Suprapubic skin (tissue), 4 donors: ENCODE data around the gene AKAP1. TPM values are rescaled to one million over a fixed set of nuclear protein-coding genes. Genes with fewer than 3 reads are reported as not detected.

Experiments used
- DNase-seq, 2 donors: peaks; one replicate each; pipeline ENCODE4 v3.0.0-alpha.2; 2019; ENCODE audit warnings: low spot score in 2 of 2
- H3K27ac ChIP-seq: fragments of 200-600 bp; sonication (generic); one replicate; pipeline ENCODE4 v1.5.1; 2019
- H3K27me3 ChIP-seq: fragments of 200-600 bp; sonication (generic); one replicate; pipeline ENCODE4 v1.5.1; 2019
- H3K36me3 ChIP-seq: fragments of 200-600 bp; sonication (generic); one replicate; pipeline ENCODE4 v1.5.1; 2019
- H3K4me1 ChIP-seq: fragments of 200-600 bp; sonication (generic); one replicate; pipeline ENCODE4 v1.5.1; 2019
- H3K4me3 ChIP-seq: fragments of 200-600 bp; sonication (generic); one replicate; pipeline ENCODE4 v1.5.1; 2019; ENCODE audit warnings: mild to moderate bottlenecking
- H3K9me3 ChIP-seq: fragments of 200-600 bp; sonication (generic); one replicate; pipeline ENCODE4 v1.5.1; 2019
- EP300 ChIP-seq: sonication (generic); formaldehyde crosslinking; IDR thresholded peaks from one replicate; pipeline ENCODE4 v1.6.1; 2017; ENCODE audit warnings: antibody characterized with exemption
- POLR2A ChIP-seq, 2 donors: fragments of 450-650 bp; IDR thresholded peaks; one replicate each; pipeline ENCODE4 v1.6.1; 2017; ENCODE audit warnings: antibody characterized with exemption in 2 of 2, mild to moderate bottlenecking in 2 of 2, moderate library complexity in 2 of 2
- POLR2AphosphoS5 ChIP-seq, 3 donors: sonication (generic); formaldehyde crosslinking; IDR thresholded peaks; one replicate each; pipeline ENCODE4 v1.6.1; 2017; ENCODE audit warnings: antibody characterized with exemption in 3 of 3
- WGBS: methylation state at CpG from one replicate; pipeline ENCODE4 v1.1.5; 2018; 5-methylcytosine and 5-hydroxymethylcytosine counted together
- total RNA-seq, 4 donors: library from RNA; depleted of rRNA; stranded (reverse); fragments of >200 nt; gene quantifications; one replicate each; pipeline ENCODE4 v1.1.0, GENCODE V29; 2016
- TF ChIP-seq, protein P1 (sequence below), 2 donors: fragments of 200-600 bp in 1 of 2; fragments of 450-650 bp in 1 of 2; sonication (generic) in 1 of 2; IDR thresholded peaks; one replicate each; pipeline ENCODE4 v1.5.1; 2016 to 2019; ENCODE audit warnings: antibody characterized with exemption in 2 of 2, mild to moderate bottlenecking in 1 of 2, moderate library complexity in 1 of 2

The AKAP1 gene
- total RNA-seq, 4 donors from 2014 or later, result 50.1 to 76.2 (median 56.4) TPM

DNA sequence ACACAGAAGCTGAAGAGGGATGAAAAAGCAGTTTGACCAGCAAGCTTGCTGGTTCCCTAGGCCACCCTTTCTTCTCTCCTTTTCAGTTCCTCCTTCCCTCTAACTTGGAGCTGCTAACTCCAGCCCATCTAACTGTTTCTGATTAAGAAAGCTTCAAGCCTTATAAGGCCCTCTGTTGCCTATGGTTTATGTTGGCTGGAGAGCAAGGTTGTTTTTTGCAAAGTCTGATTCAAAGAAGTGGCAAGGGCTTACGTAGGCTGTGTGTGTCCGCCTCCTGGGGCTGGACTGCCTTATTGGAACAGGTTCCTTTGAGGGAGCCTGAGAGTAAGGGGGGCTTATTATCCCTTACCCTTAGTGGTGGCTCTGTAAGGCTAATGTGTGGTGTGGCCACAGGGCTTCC, 7.1 kb downstream of the AKAP1 start:
- H3K9me3 ChIP-seq, result no peaks in the 10 kb centered on the region
- H3K36me3 ChIP-seq, result no peaks in the 10 kb centered on the region
- H3K4me3 ChIP-seq, result no peak overlapping the region
- 62% methylated on average over 2 of the region's 2 CpGs for WGBS
- H3K27me3 ChIP-seq, result no peaks in the 10 kb centered on the region
- peaks cover 25% of the 10 kb centered on the region for H3K4me1 ChIP-seq
- TF ChIP-seq POLR2A (IDR thresholded peaks at IDR 0.05) (no peak), EP300 (no peak), POLR2AphosphoS5 (IDR thresholded peaks at IDR 0.05) (no peak)
- TF ChIP-seq, protein P1, sequence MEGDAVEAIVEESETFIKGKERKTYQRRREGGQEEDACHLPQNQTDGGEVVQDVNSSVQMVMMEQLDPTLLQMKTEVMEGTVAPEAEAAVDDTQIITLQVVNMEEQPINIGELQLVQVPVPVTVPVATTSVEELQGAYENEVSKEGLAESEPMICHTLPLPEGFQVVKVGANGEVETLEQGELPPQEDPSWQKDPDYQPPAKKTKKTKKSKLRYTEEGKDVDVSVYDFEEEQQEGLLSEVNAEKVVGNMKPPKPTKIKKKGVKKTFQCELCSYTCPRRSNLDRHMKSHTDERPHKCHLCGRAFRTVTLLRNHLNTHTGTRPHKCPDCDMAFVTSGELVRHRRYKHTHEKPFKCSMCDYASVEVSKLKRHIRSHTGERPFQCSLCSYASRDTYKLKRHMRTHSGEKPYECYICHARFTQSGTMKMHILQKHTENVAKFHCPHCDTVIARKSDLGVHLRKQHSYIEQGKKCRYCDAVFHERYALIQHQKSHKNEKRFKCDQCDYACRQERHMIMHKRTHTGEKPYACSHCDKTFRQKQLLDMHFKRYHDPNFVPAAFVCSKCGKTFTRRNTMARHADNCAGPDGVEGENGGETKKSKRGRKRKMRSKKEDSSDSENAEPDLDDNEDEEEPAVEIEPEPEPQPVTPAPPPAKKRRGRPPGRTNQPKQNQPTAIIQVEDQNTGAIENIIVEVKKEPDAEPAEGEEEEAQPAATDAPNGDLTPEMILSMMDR (IDR thresholded peaks at IDR 0.05), result no peak
- DNase-seq, result no peak
- H3K27ac ChIP-seq, result peak overlapping the region; percentile 16

DNA sequence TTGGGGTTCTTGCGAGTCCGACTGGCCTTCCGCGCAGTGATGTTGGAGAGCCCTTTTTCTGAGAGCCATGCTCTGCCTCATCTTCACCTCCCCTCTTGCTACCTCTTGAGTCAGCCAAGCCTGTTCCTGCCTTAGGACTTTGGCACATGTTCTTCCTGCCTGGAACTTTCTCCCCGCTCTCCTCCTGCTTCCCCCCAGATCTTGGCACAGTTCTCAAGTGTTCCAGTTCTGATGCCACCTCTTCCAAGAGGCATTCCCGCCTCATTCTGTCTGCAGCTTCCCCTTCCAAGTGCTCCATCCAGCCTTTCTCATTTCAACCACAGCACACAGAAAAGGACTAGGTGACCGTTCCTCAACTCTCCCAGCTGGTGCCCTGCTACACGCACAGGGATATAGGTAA, 7.7 kb downstream of the AKAP1 start:
- WGBS, result 79% methylated on average over 8 of the region's 8 CpGs
- no peak for TF ChIP-seq EP300
- TF ChIP-seq POLR2A (IDR thresholded peaks at IDR 0.05), result no peak
- no peak for TF ChIP-seq POLR2AphosphoS5 (IDR thresholded peaks at IDR 0.05)
- TF ChIP-seq, protein P1 (IDR thresholded peaks at IDR 0.05), result no peak
- no peak overlapping the region for H3K4me3 ChIP-seq
- no peaks in the 10 kb centered on the region for H3K9me3 ChIP-seq
- H3K4me1 ChIP-seq, result peaks cover 29% of the 10 kb centered on the region
- no peak for DNase-seq
- no peaks in the 10 kb centered on the region for H3K36me3 ChIP-seq
- H3K27me3 ChIP-seq, result no peaks in the 10 kb centered on the region
- H3K27ac ChIP-seq, result peak overlapping the region; percentile 16

DNA sequence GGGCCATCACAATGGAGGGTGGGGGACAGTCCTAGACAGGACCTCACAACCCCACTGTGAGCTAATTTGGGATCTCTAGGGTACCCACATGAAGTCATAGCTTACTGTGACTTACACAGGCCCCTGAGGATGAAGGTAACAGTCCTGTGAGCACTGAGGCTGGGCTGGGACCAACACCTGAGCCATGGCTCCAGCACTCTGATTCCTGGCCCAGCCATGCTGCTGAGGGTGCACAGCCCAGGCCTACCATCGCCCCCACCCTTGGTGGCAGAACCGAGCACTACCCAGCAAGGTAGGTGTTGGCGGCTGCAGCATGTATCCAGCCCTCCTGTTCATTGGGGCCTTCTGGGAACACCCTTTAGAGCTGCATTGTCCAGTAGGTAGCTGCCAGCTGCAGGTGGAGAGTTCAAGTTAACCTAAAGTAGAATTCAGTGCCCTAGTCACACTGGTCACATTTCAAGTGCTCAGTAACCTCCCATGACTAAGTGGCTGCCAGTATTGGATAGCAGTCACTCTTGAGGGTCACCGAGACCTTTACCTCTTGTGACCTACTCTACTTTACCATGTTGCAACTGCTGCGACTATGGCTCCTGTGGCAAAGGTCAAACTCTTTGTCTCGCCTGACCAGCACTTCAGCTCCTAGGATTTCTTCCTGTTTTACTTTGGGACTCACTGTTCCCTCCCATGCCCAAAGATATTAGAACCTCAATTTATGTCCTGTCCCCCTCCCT, 11.6 kb downstream of the AKAP1 start:
- 98% methylated on average over 5 of the region's 6 CpGs for WGBS
- no peaks in the 10 kb centered on the region for H3K36me3 ChIP-seq
- no peaks in the 10 kb centered on the region for H3K27me3 ChIP-seq
- DNase-seq, result no peak
- H3K27ac ChIP-seq, result no peak overlapping the region
- H3K4me3 ChIP-seq, result no peak overlapping the region
- H3K9me3 ChIP-seq, result no peaks in the 10 kb centered on the region
- no peak for TF ChIP-seq EP300
- TF ChIP-seq, protein P1 (IDR thresholded peaks at IDR 0.05), result no peak
- no peak for TF ChIP-seq POLR2A (IDR thresholded peaks at IDR 0.05)
- TF ChIP-seq POLR2AphosphoS5 (IDR thresholded peaks at IDR 0.05), result no peak
- H3K4me1 ChIP-seq, result peaks cover 28% of the 10 kb centered on the region

DNA sequence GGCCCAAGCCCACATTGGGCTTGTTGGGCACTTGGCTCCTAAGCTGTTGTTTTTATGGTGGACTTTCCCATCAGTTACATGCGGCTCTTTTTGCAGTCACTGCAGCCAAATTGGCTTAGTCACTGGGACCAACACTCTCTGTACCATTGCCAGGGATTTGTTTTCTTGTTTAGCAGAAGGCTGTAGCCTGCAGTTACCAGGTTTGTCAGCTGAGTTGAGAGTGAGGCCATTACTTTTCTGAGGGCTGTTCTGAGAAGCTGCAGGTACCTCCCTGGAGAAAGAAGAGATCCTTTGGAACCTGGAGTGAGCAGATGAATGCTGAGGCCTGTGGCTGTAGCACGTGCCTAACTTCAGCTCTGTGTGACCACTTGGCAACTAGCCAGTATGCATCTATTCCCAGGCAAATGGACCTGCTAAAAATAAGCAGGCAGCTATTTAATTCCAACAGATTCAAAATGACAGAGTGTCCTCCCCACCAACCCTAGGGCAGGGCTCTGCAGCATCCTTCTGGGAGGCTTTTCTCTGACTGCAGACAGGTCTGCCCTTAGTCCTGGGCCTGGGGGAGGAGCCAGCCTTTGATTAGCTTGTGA, 12.9 kb downstream of the AKAP1 start:
- no peak overlapping the region for H3K4me3 ChIP-seq

DNA sequence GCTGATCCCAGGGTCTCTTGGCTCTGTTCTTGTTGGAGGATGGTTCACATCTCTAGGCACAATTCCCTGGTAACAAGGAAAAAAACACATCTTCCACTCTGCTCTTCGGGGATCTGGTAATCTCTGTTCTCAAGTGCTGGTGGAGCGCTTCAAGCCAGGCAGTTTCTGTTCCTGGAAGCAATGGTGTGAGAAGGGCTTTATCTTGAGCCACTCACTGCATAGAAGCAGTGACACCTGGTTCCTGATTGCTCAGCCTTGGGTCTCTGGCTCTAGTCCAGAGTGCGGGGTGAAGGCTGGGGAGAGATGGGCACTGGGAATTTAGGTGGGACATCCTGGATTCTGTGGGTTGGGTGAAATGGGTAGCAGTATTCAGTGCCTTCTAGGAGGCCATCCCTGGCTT, 14.1 kb downstream of the AKAP1 start:
- Histone ChIP-seq H3K27me3 (no peaks in the 10 kb centered on the region), H3K4me3 (no peak overlapping the region), H3K27ac (no peak overlapping the region), H3K9me3 (no peaks in the 10 kb centered on the region), H3K4me1 (peaks cover 26% of the 10 kb centered on the region), H3K36me3 (no peaks in the 10 kb centered on the region)
- WGBS, result 89% methylated on average over 3 of the region's 3 CpGs
- TF ChIP-seq EP300 (no peak), POLR2AphosphoS5 (IDR thresholded peaks at IDR 0.05) (no peak), POLR2A (IDR thresholded peaks at IDR 0.05) (no peak)
- TF ChIP-seq, protein P1 (IDR thresholded peaks at IDR 0.05), result no peak
- DNase-seq, result no peak

More for the DNA sequence above, 12.9 kb downstream of the AKAP1 start:
- 16% methylated on average over 2 of the region's 2 CpGs for WGBS
- TF ChIP-seq POLR2AphosphoS5 (IDR thresholded peaks at IDR 0.05) (no peak), EP300 (no peak), POLR2A (IDR thresholded peaks at IDR 0.05) (no peak)
- TF ChIP-seq, protein P1 (IDR thresholded peaks at IDR 0.05), result no peak
- peaks cover 28% of the 10 kb centered on the region for H3K4me1 ChIP-seq
- H3K27ac ChIP-seq, result no peak overlapping the region
- DNase-seq, result no peak
- no peaks in the 10 kb centered on the region for H3K9me3 ChIP-seq
- no peaks in the 10 kb centered on the region for H3K36me3 ChIP-seq
- H3K27me3 ChIP-seq, result no peaks in the 10 kb centered on the region
